WTC11 (cell line): Measurements from ENCODE around the gene RABGGTA. TPM values are rescaled to one million over a fixed set of nuclear protein-coding genes. Genes with fewer than 3 reads are reported as not detected.
A peak's percentile ranks its signal among the peaks of the same experiment; 100 is the strongest.

ENCODE experiments used
- ATF2 ChIP-seq: sonication (generic); formaldehyde crosslinking; IDR thresholded peaks from 2 replicates; pipeline ENCODE4 v1.8.1; 2022; ENCODE audit warnings: low read depth, missing genetic modification reagents, borderline replicate concordance
- ATF6 ChIP-seq: sonication (generic); formaldehyde crosslinking; IDR thresholded peaks from 2 replicates; pipeline ENCODE4 v1.8.1; 2023; ENCODE audit warnings: mild to moderate bottlenecking, missing genetic modification reagents
- CREB1 ChIP-seq: sonication (generic); formaldehyde crosslinking; IDR thresholded peaks from 2 replicates; pipeline ENCODE4 v1.8.0; 2023; ENCODE audit warnings: mild to moderate bottlenecking, missing genetic modification reagents
- CTCF ChIP-seq: fragments of 200-600 bp; IDR thresholded peaks from 2 replicates; pipeline ENCODE4 v1.8.0; 2022; ENCODE audit warnings: antibody characterized with exemption
- E2F1 ChIP-seq: sonication (generic); formaldehyde crosslinking; IDR thresholded peaks from 2 replicates; pipeline ENCODE4 v1.8.0; 2022; ENCODE audit warnings: mild to moderate bottlenecking, missing genetic modification reagents
- ETV6 ChIP-seq: sonication (generic); formaldehyde crosslinking; IDR thresholded peaks from 2 replicates; pipeline ENCODE4 v1.8.1; 2022; ENCODE audit warnings: mild to moderate bottlenecking, missing genetic modification reagents
- FOXJ3 ChIP-seq: sonication (generic); formaldehyde crosslinking; IDR thresholded peaks from 2 replicates; pipeline ENCODE4 v1.9.0; 2021; ENCODE audit warnings: missing genetic modification reagents, mild to moderate bottlenecking, borderline replicate concordance
- FOXP4 ChIP-seq: sonication (generic); formaldehyde crosslinking; IDR thresholded peaks from 2 replicates; pipeline ENCODE4 v1.8.0; 2022; ENCODE audit warnings: mild to moderate bottlenecking, missing genetic modification reagents
- GABPB1 ChIP-seq: sonication (generic); formaldehyde crosslinking; IDR thresholded peaks from 2 replicates; pipeline ENCODE4 v1.8.1; 2023; ENCODE audit warnings: mild to moderate bottlenecking, missing genetic modification reagents
- GRHL2 ChIP-seq: fragments of 250-450 bp; sonication (Bioruptor Pico); IDR thresholded peaks from 2 replicates; pipeline ENCODE4 v1.8.0; 2022; ENCODE audit warnings: mild to moderate bottlenecking, moderate library complexity; ENCODE audit not compliant: insufficient replicate concordance, severe bottlenecking
- JAZF1 ChIP-seq: fragments of 250-450 bp; sonication (Bioruptor Pico); IDR thresholded peaks from 2 replicates; pipeline ENCODE4 v1.9.0; 2021; ENCODE audit warnings: moderate library complexity, mild to moderate bottlenecking, inconsistent platforms
- MAX ChIP-seq: sonication (generic); formaldehyde crosslinking; IDR thresholded peaks from 2 replicates; pipeline ENCODE4 v1.8.0; 2022; ENCODE audit warnings: mild to moderate bottlenecking, missing genetic modification reagents
- MYBL2 ChIP-seq: sonication (generic); formaldehyde crosslinking; IDR thresholded peaks from 2 replicates; pipeline ENCODE4 v1.8.1; 2023; ENCODE audit warnings: mild to moderate bottlenecking, moderate library complexity, missing genetic modification reagents
- NFATC4 ChIP-seq: fragments of 250-450 bp; sonication (Bioruptor Pico); IDR thresholded peaks from 2 replicates; pipeline ENCODE4 v1.9.0; 2021; ENCODE audit warnings: mild to moderate bottlenecking
- NFE2L1 ChIP-seq: sonication (generic); formaldehyde crosslinking; IDR thresholded peaks from 2 replicates; pipeline ENCODE4 v1.8.1; 2023; ENCODE audit warnings: missing genetic modification reagents
- NFYB ChIP-seq: sonication (generic); formaldehyde crosslinking; conservative IDR thresholded peaks from 2 replicates; pipeline ENCODE4 v1.8.0; 2022; ENCODE audit warnings: low read depth, missing genetic modification reagents
- NR2C2 ChIP-seq: sonication (generic); formaldehyde crosslinking; IDR thresholded peaks from 2 replicates; pipeline ENCODE4 v1.8.0; 2022; ENCODE audit warnings: mild to moderate bottlenecking, missing genetic modification reagents
- RELA ChIP-seq: sonication (generic); formaldehyde crosslinking; IDR thresholded peaks from 2 replicates; pipeline ENCODE4 v1.8.1; 2022; ENCODE audit warnings: missing genetic modification reagents, mild to moderate bottlenecking, borderline replicate concordance
- SMAD3 ChIP-seq: sonication (generic); formaldehyde crosslinking; IDR thresholded peaks from 2 replicates; pipeline ENCODE4 v1.8.0; 2022; ENCODE audit warnings: missing genetic modification reagents, mild to moderate bottlenecking, borderline replicate concordance
- ZBTB21 ChIP-seq: sonication (generic); formaldehyde crosslinking; IDR thresholded peaks from 2 replicates; pipeline ENCODE4 v1.8.1; 2023; ENCODE audit warnings: mild to moderate bottlenecking, missing genetic modification reagents, borderline replicate concordance
- ZBTB43 ChIP-seq: sonication (generic); formaldehyde crosslinking; IDR thresholded peaks from 2 replicates; pipeline ENCODE4 v1.8.1; 2023; ENCODE audit warnings: mild to moderate bottlenecking, missing genetic modification reagents
- ZNF138 ChIP-seq: sonication (generic); formaldehyde crosslinking; conservative IDR thresholded peaks from 2 replicates; pipeline ENCODE4 v1.8.1; 2022; ENCODE audit warnings: mild to moderate bottlenecking, moderate library complexity, missing genetic modification reagents
- ZNF219 ChIP-seq: sonication (generic); formaldehyde crosslinking; IDR thresholded peaks from 2 replicates; pipeline ENCODE4 v1.8.0; 2023; ENCODE audit warnings: missing genetic modification reagents, mild to moderate bottlenecking, borderline replicate concordance
- ZNF232 ChIP-seq: sonication (generic); formaldehyde crosslinking; IDR thresholded peaks from 2 replicates; pipeline ENCODE4 v1.8.0; 2022; ENCODE audit warnings: mild to moderate bottlenecking, missing genetic modification reagents
- ZNF416 ChIP-seq: fragments of 250-450 bp; sonication (Bioruptor Pico); IDR thresholded peaks from 2 replicates; pipeline ENCODE4 v1.9.0; 2021; ENCODE audit warnings: mild to moderate bottlenecking, inconsistent platforms
- ZNF423 ChIP-seq: fragments of 250-450 bp; sonication (Bioruptor Pico); IDR thresholded peaks from 2 replicates; pipeline ENCODE4 v2.1.2; 2022; ENCODE audit warnings: mild to moderate bottlenecking, moderate library complexity
- total RNA-seq: library from RNA; stranded (reverse); gene quantifications from 3 replicates; pipeline ENCODE4 v1.2.3, GENCODE V29; 2021

The RABGGTA gene
- total RNA-seq, 1 experiment from 2014 or later, result 27.1 TPM

- TF ChIP-seq GABPB1 (CRISPR knock-in tag) (peak; percentile 78), MYBL2 (CRISPR knock-in tag) (no peak), ZNF416 (CRISPR knock-in tag) (no peak), E2F1 (peak; percentile 72; the same call in 1 of the 2 replicates), NR2C2 (CRISPR knock-in tag) (no peak), NFE2L1 (CRISPR knock-in tag) (peak; percentile 93), CTCF (no peak), ZBTB43 (CRISPR knock-in tag) (no peak; the same call in 1 of the 2 replicates), RELA (CRISPR knock-in tag) (peak; percentile 82; the same call in 1 of the 2 replicates), JAZF1 (CRISPR knock-in tag) (no peak), CREB1 (CRISPR knock-in tag) (no peak), GRHL2 (no peak), ATF6 (CRISPR knock-in tag) (no peak), FOXP4 (peak; percentile 96), ETV6 (CRISPR knock-in tag) (peak; percentile 97), MAX (CRISPR knock-in tag) (peak; percentile 99), ZNF423 (CRISPR knock-in tag) (no peak), ZNF232 (CRISPR knock-in tag) (no peak), NFYB (CRISPR knock-in tag) (no peak), FOXJ3 (CRISPR knock-in tag) (no peak), ATF2 (CRISPR knock-in tag) (no peak), NFATC4 (no peak), ZNF219 (CRISPR knock-in tag) (peak; percentile 68; the same call in 1 of the 2 replicates), SMAD3 (CRISPR knock-in tag) (no peak), ZBTB21 (CRISPR knock-in tag) (peak; percentile 83; the same call in 1 of the 2 replicates), ZNF138 (CRISPR knock-in tag) (peak; percentile 84; the same call in 1 of the 2 replicates)
- TF ChIP-seq, all 79 proteins: peak for 26
These were observed 44.6 kb upstream of the RABGGTA start (continued) for GRCh38 chr14:24315807-24316596.
